SK-N-SH (cell line): ENCODE measurements around the gene CHPF2. TPM values are rescaled to one million over a fixed set of nuclear protein-coding genes. Genes with fewer than 3 reads are reported as not detected.
A peak's percentile ranks its signal among the peaks of the same experiment; 100 is the strongest.

ENCODE experiments used
- CTCF ChIA-PET: fragments of 300-600, 350-600 bp; formaldehyde crosslinking; extraction: SDS; loops from one replicate; lab custom pipeline; 2021; lab: Yijun Ruan, JAX
- POLR2A ChIA-PET: fragments of 350-600 bp; sonication (Branson Sonifier 250); formaldehyde crosslinking; extraction: SDS; loops from one replicate; lab custom pipeline; 2020; ENCODE audit warnings: antibody characterized with exemption, inconsistent platforms; lab: Yijun Ruan, JAX
- DNase-seq: peaks from one replicate; pipeline ENCODE4 v3.0.0; 2012
- H2AFZ ChIP-seq: fragments of 200-600 bp; sonication (generic); 2 replicates; pipeline ENCODE4 v1.8.1; 2016; ENCODE audit warnings: antibody characterized with exemption, mild to moderate bottlenecking, low read depth
- H3F3A ChIP-seq: fragments of 200-600 bp; sonication (generic); replicated peaks from 2 replicates; pipeline ENCODE3; 2016; ENCODE audit warnings: antibody characterized with exemption, mild to moderate bottlenecking; ENCODE audit not compliant: insufficient read depth
- H3K27ac ChIP-seq, 2 experiments: fragments of 200-500 bp in 1 of 2; fragments of 200-600 bp in 1 of 2; sonication (Bioruptor generic) in 1 of 2; sonication (generic), shearing (Covaris generic) in 1 of 2; 2 replicates each; pipeline versions ENCODE4 v1.5.1 to v1.6.1; 2014 to 2016; ENCODE audit warnings: low read depth in 2 of 2, inconsistent platforms in 1 of 2, low read length in 1 of 2, mild to moderate bottlenecking in 1 of 2, mixed read lengths in 1 of 2
- H3K27me3 ChIP-seq: fragments of 200-600 bp; sonication (generic), shearing (Covaris generic); 2 replicates; pipeline ENCODE4 v1.6.1; 2016; ENCODE audit warnings: mixed run types; ENCODE audit not compliant: insufficient read depth
- H3K36me3 ChIP-seq, 2 experiments: fragments of 200-500 bp in 1 of 2; fragments of 200-600 bp in 1 of 2; sonication (Bioruptor generic) in 1 of 2; sonication (generic) in 1 of 2; replicated peaks in 1 of 2; 2 replicates each; pipeline versions ENCODE3 to v1.5.1; 2014 to 2016; ENCODE audit warnings: low read length in 1 of 2, mild to moderate bottlenecking in 1 of 2; ENCODE audit not compliant: insufficient read depth in 2 of 2, control insufficient read depth in 1 of 2
- H3K4me1 ChIP-seq, 2 experiments: fragments of 200-500 bp in 1 of 2; fragments of 200-600 bp in 1 of 2; sonication (Bioruptor generic) in 1 of 2; sonication (generic), shearing (Covaris generic) in 1 of 2; 2 replicates each; pipeline versions ENCODE4 v1.5.1 to v1.6.1; 2014 to 2016; ENCODE audit warnings: low read depth in 1 of 2, low read length in 1 of 2, mixed run types in 1 of 2; ENCODE audit not compliant: insufficient read depth in 2 of 2, control insufficient read depth in 1 of 2
- H3K4me2 ChIP-seq: fragments of 200-600 bp; sonication (generic), shearing (Covaris generic); 2 replicates; pipeline ENCODE4 v1.6.1; 2017; ENCODE audit warnings: mixed run types
- H3K4me3 ChIP-seq, 2 experiments: fragments of 200-500 bp in 1 of 2; fragments of 200-600 bp in 1 of 2; sonication (Bioruptor generic) in 1 of 2; sonication (generic), shearing (Covaris generic) in 1 of 2; 2 replicates each; pipeline versions ENCODE4 v1.5.1 to v1.8.1; 2014 to 2016; ENCODE audit warnings: low read depth in 2 of 2, inconsistent platforms in 1 of 2, low read length in 1 of 2, mild to moderate bottlenecking in 1 of 2, mixed read lengths in 1 of 2, moderate library complexity in 1 of 2
- H3K79me2 ChIP-seq: fragments of 200-600 bp; sonication (generic); 2 replicates; pipeline ENCODE4 v1.8.1; 2017; ENCODE audit warnings: mild to moderate bottlenecking; ENCODE audit not compliant: insufficient read depth
- H3K9ac ChIP-seq: fragments of 200-600 bp; sonication (generic); 2 replicates; pipeline ENCODE4 v1.6.1; 2017; ENCODE audit warnings: mixed run types
- H3K9me2 ChIP-seq: fragments of 200-600 bp; sonication (generic); 2 replicates; pipeline ENCODE4 v1.6.1; 2017; ENCODE audit warnings: mixed run types
- H3K9me3 ChIP-seq: fragments of 200-600 bp; sonication (generic); 2 replicates; pipeline ENCODE4 v1.6.1; 2017; ENCODE audit warnings: mixed run types, mild to moderate bottlenecking, moderate library complexity
- H4K20me1 ChIP-seq: fragments of 200-600 bp; sonication (generic); 2 replicates; pipeline ENCODE4 v1.6.1; 2017; ENCODE audit warnings: mild to moderate bottlenecking, mixed run types; ENCODE audit not compliant: insufficient read depth
- CTCF ChIP-seq: fragments of 200-600 bp; sonication (generic); IDR thresholded peaks from 2 replicates; pipeline ENCODE4 v1.6.1; 2017; ENCODE audit warnings: antibody characterized with exemption, mild to moderate bottlenecking, moderate library complexity
- EP300 ChIP-seq, 2 experiments: IDR thresholded peaks; 2 replicates each; pipeline versions ENCODE4 v1.4.0 to v1.6.1; 2012; ENCODE audit warnings: borderline replicate concordance in 1 of 2, low read depth in 1 of 2, low read length in 1 of 2
- EZH2phosphoT487 ChIP-seq: fragments of 200-600 bp; sonication (generic); IDR thresholded peaks from 2 replicates; pipeline ENCODE4 v1.6.1; 2017; ENCODE audit warnings: low read depth, mixed run types, mild to moderate bottlenecking, antibody characterized with exemption, moderate library complexity, borderline replicate concordance
- FOSL2 ChIP-seq: IDR thresholded peaks from 2 replicates; pipeline ENCODE4 v1.4.0; 2012; ENCODE audit warnings: low read depth, mild to moderate bottlenecking, moderate library complexity, borderline replicate concordance
- FOXJ3 ChIP-seq: sonication (generic); formaldehyde crosslinking; IDR thresholded peaks from 2 replicates; pipeline ENCODE4 v1.5.1; 2020; ENCODE audit warnings: mild to moderate bottlenecking, missing genetic modification reagents
- FOXM1 ChIP-seq: IDR thresholded peaks from 2 replicates; pipeline ENCODE4 v1.4.0; 2012; ENCODE audit warnings: low read depth, mild to moderate bottlenecking
- JUND ChIP-seq: IDR thresholded peaks from 2 replicates; pipeline ENCODE4 v1.4.0; 2012
- MAX ChIP-seq: IDR thresholded peaks from 2 replicates; pipeline ENCODE4 v1.4.0; 2012; ENCODE audit warnings: low read depth
- MXI1 ChIP-seq: IDR thresholded peaks from 2 replicates; pipeline ENCODE4 v1.6.1; 2012; ENCODE audit warnings: mild to moderate bottlenecking, low read depth, low read length, improper control_type of control experiment
- NFIC ChIP-seq: IDR thresholded peaks from 2 replicates; pipeline ENCODE4 v1.4.0; 2012; ENCODE audit warnings: borderline replicate concordance
- NRF1 ChIP-seq: IDR thresholded peaks from 2 replicates; pipeline ENCODE4 v1.6.1; 2012; ENCODE audit warnings: low read depth, mild to moderate bottlenecking, low read length
- POLR2AphosphoS5 ChIP-seq: IDR thresholded peaks from 2 replicates; pipeline ENCODE4 v1.6.1; 2012; ENCODE audit warnings: low read depth, low read length
- RCOR1 ChIP-seq: fragments of 150-350 bp; IDR thresholded peaks from 2 replicates; pipeline ENCODE4 v1.6.1; 2017; ENCODE audit warnings: antibody characterized with exemption, low read length
- RFX5 ChIP-seq: IDR thresholded peaks from 2 replicates; pipeline ENCODE4 v1.6.1; 2012; ENCODE audit warnings: mild to moderate bottlenecking, improper control_type of control experiment, low read length
- RXRA ChIP-seq: IDR thresholded peaks from 2 replicates; pipeline ENCODE4 v1.4.0; 2012; ENCODE audit warnings: low read depth, mild to moderate bottlenecking, borderline replicate concordance
- SIN3A ChIP-seq: IDR thresholded peaks from 2 replicates; pipeline ENCODE4 v1.6.1; 2012; ENCODE audit warnings: low read depth, mild to moderate bottlenecking, low read length, moderate library complexity, borderline replicate concordance
- SMC3 ChIP-seq: IDR thresholded peaks from 2 replicates; pipeline ENCODE4 v1.6.1; 2012; ENCODE audit warnings: low read depth, low read length, improper control_type of control experiment
- TAF1 ChIP-seq: IDR thresholded peaks from 2 replicates; pipeline ENCODE4 v1.6.1; 2012; ENCODE audit warnings: low read depth, mild to moderate bottlenecking, low read length, moderate library complexity, borderline replicate concordance
- TCF12 ChIP-seq: IDR thresholded peaks from 2 replicates; pipeline ENCODE4 v1.4.0; 2012
- TEAD4 ChIP-seq: IDR thresholded peaks from 2 replicates; pipeline ENCODE4 v1.4.0; 2012; ENCODE audit warnings: mild to moderate bottlenecking, borderline replicate concordance; ENCODE audit not compliant: insufficient read depth
- YY1 ChIP-seq: IDR thresholded peaks from 2 replicates; pipeline ENCODE4 v1.4.0; 2012; ENCODE audit warnings: low read depth, mild to moderate bottlenecking
- WGBS: methylation state at CpG from one replicate; pipeline ENCODE4 v1.1.6; 2017; ENCODE audit warnings: low lambda C conversion rate; 5-methylcytosine and 5-hydroxymethylcytosine counted together
- polyA plus RNA-seq, 3 experiments: library from polyadenylated mRNA; depleted of rRNA; stranded (reverse); fragments of >200 nt; gene quantifications; 2 replicates each; pipeline ENCODE4 v1.2.3, GENCODE V29; 2012
- TF ChIP-seq, protein P1 (sequence below): fragments of 150-350 bp; IDR thresholded peaks from 2 replicates; pipeline ENCODE4 v1.6.1; 2017; ENCODE audit warnings: antibody characterized with exemption, low read length, low read depth, borderline replicate concordance
- TF ChIP-seq, protein P2 (sequence below): IDR thresholded peaks from 2 replicates; pipeline ENCODE4 v1.4.0; 2012; ENCODE audit warnings: low read depth, borderline replicate concordance
- TF ChIP-seq, protein P3 (sequence below): IDR thresholded peaks from 2 replicates; pipeline ENCODE4 v1.4.0; 2012; ENCODE audit warnings: low read depth, borderline replicate concordance
- TF ChIP-seq, protein P4 (sequence below): fragments of 150-350 bp; IDR thresholded peaks from 2 replicates; pipeline ENCODE4 v1.6.1; 2016; ENCODE audit warnings: mild to moderate bottlenecking, low read depth, low read length

CHPF2 gene
- 60.4 and 68.6 TPM in 2 replicates for polyA plus RNA-seq (2012; rRNA removed)
- polyA plus RNA-seq (2012; cell fraction: cytosol; rRNA removed), result 27.8 and 47.3 TPM in 2 replicates
- 143 and 144 TPM in 2 replicates for polyA plus RNA-seq (2012; cell fraction: nucleus; rRNA removed)

DNA sequence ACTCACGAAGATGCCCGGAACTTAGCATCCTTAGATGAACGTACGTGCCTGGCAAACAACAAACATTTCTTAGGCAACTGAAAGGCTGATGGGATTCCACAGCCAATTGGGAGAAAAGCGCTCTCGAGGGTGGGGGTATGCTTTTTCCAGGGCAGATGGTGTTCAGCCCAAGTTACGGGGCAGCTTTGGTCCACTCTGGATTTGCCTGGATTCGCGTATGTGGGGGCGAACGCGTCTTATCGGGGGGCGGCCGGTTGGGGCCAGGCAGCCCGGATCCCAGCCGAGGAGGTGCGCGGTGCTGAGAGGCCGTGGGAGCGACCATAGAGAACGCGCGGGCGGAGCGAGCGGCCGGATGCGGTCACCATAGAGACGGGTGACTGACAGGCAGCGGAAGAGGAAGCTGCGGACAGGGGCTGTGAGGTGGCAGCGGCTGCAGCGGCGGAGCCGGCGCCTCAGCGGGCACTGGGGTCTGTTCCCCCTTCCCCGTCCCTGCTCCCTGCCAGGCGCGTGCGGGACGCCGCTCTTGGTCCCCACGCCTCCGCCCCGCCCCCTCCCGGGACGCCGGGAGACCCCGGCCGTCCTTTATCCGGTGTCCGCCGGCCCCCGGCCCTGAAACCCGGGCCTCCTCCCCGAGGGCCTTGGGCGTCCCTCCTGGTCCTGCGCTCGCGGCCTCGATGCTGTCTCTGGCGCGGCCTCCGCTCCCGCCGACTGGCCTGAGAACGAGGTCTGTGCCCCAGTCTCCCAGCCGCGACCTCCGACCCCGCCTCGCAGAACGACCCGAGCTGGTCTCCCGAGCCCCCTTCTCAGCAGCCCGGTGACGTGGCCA is at the start of gene CHPF2:
Gene CHPF2, plus strand, starts transcription at position 393 of the 826 bp plus-strand sequence. CDS start 1,529 bp downstream, outside the sequence.
- peak within 1 kb of the TSS; percentile 95 to 100 for H3K4me3 ChIP-seq
- H3K36me3 ChIP-seq, result peaks cover 26 to 34% of the 10 kb centered on the region in 2 experiments
- peak within 1 kb of the TSS; percentile 97 for H3K9ac ChIP-seq
- peaks cover 9 to 26% of the 10 kb centered on the region in 2 experiments for H3K4me1 ChIP-seq
- H3F3A ChIP-seq, result peaks cover 14% of the 10 kb centered on the region
- peaks cover 42% of the 10 kb centered on the region for H4K20me1 ChIP-seq
- no peaks in the 10 kb centered on the region for H3K9me3 ChIP-seq
- DNase-seq, result peak; percentile 99
- no peaks in the 10 kb centered on the region for H3K27me3 ChIP-seq
- peak within 1 kb of the TSS; percentile 76 for H2AFZ ChIP-seq
- H3K4me2 ChIP-seq, result peak within 1 kb of the TSS; percentile 94
- no peaks in the 10 kb centered on the region for H3K9me2 ChIP-seq
- 2% methylated on average over 51 of the region's 79 CpGs for WGBS
- ChIA-PET CTCF (interaction anchor here (1.2 to 7.7 kb wide), 4 partner anchors 13 to 108 kb away, joined by 3 to 122 read pairs (median 4); partner anchors contain the start of gene GBX1), POLR2A (interaction anchor here (1.0 to 2.1 kb wide), 7 partner anchors 11 to 204 kb away, joined by 3 to 18 read pairs (median 5); partner anchors contain the start of genes ABCB8, FASTK and SMARCD3)
- H3K79me2 ChIP-seq, result peaks cover 55% of the 10 kb centered on the region
- H3K27ac ChIP-seq, result peak within 1 kb of the TSS; percentile 84 to 91
- TF ChIP-seq RCOR1 (no peak), MAX (peak; percentile 62; the same call in 1 of the 2 replicates), SIN3A (peak; percentile 81; the same call in 1 of the 2 replicates), NRF1 (no peak), FOXM1 (no peak), EP300 (IDR thresholded peaks at IDR 0.05; ENCODE audit: borderline replicate concordance in 1 of 2, low read depth in 1 of 2, low read length in 1 of 2) (no peak), NFIC (no peak), TAF1 (peak; percentile 94), RFX5 (no peak), TEAD4 (no peak), YY1 (no peak), POLR2AphosphoS5 (peak; percentile 95), TCF12 (no peak; the same call in 1 of the 2 replicates), MXI1 (peak; percentile 95), SMC3 (no peak; the same call in 1 of the 2 replicates), FOXJ3 (CRISPR knock-in tag) (0 out of 2 replicates have a peak, but pooled peaks have one; percentile 53), FOSL2 (no peak), RXRA (no peak), CTCF (0 out of 2 replicates have a peak, but pooled peaks have one; percentile 11), EZH2phosphoT487 (no peak), JUND (no peak)
- TF ChIP-seq, protein P1, sequence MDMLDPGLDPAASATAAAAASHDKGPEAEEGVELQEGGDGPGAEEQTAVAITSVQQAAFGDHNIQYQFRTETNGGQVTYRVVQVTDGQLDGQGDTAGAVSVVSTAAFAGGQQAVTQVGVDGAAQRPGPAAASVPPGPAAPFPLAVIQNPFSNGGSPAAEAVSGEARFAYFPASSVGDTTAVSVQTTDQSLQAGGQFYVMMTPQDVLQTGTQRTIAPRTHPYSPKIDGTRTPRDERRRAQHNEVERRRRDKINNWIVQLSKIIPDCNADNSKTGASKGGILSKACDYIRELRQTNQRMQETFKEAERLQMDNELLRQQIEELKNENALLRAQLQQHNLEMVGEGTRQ, result no peak
- TF ChIP-seq, protein P2, sequence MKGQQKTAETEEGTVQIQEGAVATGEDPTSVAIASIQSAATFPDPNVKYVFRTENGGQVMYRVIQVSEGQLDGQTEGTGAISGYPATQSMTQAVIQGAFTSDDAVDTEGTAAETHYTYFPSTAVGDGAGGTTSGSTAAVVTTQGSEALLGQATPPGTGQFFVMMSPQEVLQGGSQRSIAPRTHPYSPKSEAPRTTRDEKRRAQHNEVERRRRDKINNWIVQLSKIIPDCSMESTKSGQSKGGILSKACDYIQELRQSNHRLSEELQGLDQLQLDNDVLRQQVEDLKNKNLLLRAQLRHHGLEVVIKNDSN, result no peak
- TF ChIP-seq, protein P3, sequence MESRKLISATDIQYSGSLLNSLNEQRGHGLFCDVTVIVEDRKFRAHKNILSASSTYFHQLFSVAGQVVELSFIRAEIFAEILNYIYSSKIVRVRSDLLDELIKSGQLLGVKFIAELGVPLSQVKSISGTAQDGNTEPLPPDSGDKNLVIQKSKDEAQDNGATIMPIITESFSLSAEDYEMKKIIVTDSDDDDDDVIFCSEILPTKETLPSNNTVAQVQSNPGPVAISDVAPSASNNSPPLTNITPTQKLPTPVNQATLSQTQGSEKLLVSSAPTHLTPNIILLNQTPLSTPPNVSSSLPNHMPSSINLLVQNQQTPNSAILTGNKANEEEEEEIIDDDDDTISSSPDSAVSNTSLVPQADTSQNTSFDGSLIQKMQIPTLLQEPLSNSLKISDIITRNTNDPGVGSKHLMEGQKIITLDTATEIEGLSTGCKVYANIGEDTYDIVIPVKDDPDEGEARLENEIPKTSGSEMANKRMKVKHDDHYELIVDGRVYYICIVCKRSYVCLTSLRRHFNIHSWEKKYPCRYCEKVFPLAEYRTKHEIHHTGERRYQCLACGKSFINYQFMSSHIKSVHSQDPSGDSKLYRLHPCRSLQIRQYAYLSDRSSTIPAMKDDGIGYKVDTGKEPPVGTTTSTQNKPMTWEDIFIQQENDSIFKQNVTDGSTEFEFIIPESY, result peak; percentile 55; the same call in 1 of the 2 replicates
- TF ChIP-seq, protein P4, sequence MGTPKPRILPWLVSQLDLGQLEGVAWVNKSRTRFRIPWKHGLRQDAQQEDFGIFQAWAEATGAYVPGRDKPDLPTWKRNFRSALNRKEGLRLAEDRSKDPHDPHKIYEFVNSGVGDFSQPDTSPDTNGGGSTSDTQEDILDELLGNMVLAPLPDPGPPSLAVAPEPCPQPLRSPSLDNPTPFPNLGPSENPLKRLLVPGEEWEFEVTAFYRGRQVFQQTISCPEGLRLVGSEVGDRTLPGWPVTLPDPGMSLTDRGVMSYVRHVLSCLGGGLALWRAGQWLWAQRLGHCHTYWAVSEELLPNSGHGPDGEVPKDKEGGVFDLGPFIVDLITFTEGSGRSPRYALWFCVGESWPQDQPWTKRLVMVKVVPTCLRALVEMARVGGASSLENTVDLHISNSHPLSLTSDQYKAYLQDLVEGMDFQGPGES, result no peak
